ENCODE data around the gene PHACTR3.
"Not testable (repeated sequence)": the region's sequence is repeated elsewhere in the genome, so short reads cannot be mapped to it uniquely, and the experiment has no call there.

Gene PHACTR3

GRCh38 chr20:59835448-59836395 lies 231.4 kb downstream of the PHACTR3 start:
- DNase-seq, result peak; percentile 4

GRCh38 chr20:59836767-59837166 lies 232.4 kb downstream of the PHACTR3 start:
- DNase-seq, result no peak

DNA sequence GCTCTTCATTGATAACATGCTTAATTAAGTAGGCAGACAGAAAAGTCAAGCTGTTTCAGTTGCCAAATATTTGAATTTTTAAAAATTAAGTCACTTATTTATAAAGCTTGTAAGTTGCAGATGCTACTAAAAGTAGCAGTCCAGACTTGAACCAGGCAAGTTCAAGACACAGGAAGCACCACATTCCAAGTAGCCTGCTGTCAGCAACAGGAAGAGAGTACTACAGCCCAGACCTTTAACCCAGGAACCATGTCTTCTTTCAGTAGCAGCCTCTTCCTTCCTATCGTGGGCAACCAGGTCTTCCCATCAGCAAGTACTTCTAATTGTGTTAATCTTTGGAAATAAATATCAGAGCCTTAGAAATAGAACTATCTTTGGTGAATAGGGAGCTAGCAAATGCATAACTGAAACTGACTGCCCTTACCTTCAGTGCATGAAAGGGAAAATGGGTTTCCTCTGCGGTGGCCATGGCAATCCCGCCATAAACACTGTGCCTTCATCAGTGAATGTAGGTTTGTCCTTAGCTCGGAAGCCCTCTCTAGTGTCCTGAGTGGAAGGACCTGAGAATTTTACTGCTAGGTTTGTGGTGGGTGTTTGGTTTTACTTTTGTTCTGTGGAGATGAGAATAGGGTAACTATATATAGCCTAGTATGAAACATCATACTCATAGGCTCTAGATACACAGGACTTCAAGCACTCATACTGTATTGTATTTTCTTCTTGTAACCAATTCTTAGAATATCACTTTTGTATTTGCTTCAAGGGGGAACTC lies 233.5 kb downstream of the PHACTR3 start:
- no peak for DNase-seq

DNA sequence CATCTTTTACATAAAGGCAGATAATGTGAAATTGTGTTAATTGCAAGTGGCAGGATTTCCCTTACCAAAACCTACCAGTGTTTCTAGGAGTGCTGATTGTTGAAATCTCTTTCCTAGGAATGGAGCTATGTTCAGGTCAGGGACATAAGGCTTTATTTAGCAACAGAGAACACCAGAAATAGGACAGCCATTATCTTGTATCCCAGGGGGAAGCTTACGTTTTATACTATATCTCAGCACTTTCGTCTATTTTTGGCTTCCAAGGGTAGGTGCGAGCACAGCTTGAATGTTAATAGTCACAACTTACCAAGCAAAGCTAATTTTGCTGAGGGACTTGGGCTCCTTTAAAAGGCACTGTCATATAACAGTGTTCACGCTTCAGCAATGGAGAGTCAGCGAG lies 235.1 kb downstream of the PHACTR3 start:
- DNase-seq, result no peak

DNA sequence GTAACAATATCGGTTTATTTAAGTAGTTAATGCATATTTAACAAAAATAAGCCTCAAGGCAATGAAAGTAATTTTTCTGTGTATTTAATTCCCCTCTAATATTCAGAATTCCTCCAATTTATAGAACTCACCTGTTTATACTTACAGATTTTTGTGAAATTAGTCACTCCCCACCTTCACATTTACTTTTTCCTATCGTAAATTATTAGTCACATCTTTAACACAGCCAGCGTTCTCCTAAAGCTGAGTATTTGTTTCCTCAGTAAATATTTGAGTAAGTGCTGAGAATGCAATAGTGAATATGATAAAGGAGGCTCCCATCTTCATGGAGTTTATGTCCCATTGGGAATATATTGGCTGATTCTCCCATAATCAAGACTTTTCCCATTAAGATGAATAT lies 241.1 kb downstream of the PHACTR3 start:
- no peak for DNase-seq

GRCh38 chr20:59848182-59848581 lies 243.8 kb downstream of the PHACTR3 start:
- no peak for DNase-seq

- peak; percentile 48 for DNase-seq
These were observed 245.8 kb downstream of the PHACTR3 start for GRCh38 chr20:59850018-59850641.

DNA sequence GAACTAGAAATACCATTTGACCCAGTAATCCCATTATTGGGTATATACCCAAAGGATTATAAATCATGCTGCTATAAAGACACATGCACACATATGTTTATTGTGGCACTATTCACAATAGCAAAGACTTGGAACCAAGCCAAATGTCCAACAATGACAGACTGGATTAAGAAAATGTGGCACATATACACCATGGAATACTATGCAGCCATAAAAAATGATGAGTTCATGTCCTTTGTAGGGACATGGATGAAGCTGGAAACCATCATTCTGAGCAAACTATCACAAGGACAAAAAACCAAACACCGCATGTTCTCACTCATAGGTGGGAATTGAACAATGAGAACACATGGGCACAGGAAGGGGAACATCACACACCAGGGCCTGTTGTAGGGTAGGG lies 252.2 kb downstream of the PHACTR3 start:
- DNase-seq, result not testable (repeated sequence)

DNA sequence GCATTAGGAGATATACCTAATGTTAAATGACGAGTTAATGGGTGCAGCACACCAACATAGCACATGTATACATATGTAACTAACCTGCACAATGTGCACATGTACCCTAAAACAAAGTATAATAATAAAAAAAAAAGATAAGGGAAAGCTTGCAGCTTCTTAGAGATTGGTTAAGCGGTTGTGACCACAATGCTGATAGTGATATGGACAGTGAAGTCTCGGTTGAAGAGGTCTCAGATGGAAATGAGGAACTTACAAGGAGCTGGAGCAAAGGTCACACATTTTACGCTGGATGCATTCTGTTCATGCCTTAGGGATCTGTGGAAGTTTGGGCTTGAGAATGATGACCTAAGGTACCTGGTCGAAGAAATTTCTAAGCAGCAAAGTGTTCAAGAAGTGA lies 252.6 kb downstream of the PHACTR3 start:
- peak; percentile 24 for DNase-seq

DNA sequence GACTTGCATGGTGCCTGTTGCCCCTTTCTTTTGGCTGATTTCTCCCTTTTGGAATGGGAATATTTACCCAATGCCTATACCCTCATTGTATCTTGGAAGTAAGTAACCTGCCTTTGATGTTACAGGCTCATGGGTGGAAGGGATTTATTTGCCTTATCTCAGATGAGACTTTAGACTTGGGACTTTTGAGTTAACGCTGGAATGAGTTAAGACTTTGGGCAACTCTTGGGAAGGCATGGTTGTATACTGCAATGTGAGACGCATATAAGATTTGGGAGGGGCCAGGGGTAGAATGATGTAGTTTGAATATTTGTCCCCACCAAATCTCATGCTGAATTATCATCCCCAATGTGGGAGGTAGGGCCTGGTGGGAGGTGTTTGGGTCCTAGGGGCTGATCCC lies 253.6 kb downstream of the PHACTR3 start:
- DNase-seq, result no peak

GRCh38 chr20:59858425-59858824 lies 254.1 kb downstream of the PHACTR3 start:
- no peak for DNase-seq

DNA sequence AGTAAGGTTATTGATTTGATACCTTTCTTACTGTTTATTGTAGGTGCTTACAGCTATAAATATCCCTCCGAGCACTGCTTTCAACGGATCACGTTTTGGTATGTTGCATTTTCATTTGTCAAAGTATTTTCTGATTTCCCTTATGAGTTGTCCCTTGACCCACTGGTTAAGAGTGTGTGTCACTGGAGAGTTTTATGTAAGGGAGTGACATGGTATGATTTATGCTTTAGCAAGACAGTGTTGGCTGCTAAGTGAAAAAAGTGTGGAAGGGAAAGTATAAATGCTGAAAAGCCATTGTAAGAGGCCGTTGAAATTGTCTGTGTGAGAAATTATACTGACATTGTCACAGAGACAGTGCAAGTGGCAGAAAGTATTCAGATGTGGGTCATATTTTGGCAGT lies 257.1 kb downstream of the PHACTR3 start:
- no peak for DNase-seq

DNA sequence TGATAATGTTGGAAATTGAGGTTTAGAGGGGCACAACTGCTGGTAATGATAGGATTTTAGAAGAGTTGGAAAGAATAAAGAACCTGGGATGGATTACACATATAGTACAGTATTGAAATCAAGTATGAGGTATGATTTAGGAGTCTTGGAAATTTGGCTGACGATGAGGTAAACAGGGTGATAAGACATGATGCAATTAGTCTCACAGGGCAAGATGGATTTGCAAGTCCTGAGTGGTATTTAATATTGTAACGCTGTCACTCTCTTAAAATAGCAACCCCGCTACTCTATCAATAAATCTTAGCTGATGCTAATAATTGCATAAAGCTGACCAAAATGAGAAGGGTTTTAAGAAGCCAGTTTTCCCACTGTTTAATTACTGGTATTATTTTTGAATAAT lies 258.7 kb downstream of the PHACTR3 start:
- DNase-seq, result no peak

DNA sequence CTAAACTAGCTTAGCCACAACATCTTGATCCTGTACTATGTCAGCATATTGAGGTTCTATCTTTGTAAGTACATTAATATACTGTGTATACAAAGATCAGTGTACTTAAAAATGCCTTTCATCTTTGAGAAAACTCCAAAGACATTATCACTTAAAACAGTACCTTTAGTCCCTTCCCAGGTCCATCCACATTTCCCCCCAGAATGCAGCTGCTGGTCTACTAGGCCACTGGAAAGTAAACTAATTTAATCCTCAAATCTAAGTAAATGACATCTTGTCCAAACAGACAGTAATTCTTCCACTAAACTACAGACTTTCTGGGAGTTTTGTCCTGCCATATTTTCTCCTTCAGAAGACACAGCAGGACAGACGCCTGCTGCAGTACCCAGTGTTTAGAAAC lies 260.4 kb downstream of the PHACTR3 start:
- DNase-seq, result no peak

DNA sequence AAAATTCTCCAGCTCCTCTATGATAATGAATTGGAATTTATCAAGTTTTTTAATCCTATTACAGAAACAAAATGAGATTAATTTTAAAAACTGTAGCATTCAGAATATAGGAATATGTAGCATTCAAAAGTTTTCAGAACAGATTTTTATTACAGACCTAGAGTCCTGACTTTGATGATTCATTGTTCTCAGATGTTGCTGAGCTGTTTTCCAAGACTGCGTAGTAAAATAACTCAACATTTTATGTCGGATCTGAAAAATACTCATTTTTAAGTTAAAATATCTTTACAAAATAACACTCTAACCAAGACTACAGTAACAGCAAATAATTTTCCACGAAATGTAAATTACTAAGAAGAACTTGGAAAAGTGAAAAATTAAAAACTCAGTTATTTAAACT lies 262.0 kb downstream of the PHACTR3 start:
- no peak for DNase-seq

DNA sequence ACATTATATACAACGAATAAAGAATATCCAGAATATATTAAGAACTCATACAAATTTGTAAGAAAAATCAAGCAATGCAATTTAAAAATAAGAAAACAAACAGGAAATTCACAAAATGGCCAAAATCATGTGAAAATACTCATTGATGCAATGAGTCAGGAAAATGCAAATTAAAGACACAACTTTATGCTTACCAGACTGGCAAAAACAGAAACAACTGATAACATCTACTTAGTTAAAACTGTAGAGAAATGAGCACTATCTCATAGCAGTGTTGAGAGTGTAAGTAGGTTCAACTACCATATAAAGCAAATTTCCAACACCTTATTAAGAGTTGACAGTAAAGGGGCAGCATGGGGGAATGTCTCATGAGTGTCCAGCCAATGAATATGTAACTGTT lies 266.8 kb downstream of the PHACTR3 start:
- no peak for DNase-seq

DNA sequence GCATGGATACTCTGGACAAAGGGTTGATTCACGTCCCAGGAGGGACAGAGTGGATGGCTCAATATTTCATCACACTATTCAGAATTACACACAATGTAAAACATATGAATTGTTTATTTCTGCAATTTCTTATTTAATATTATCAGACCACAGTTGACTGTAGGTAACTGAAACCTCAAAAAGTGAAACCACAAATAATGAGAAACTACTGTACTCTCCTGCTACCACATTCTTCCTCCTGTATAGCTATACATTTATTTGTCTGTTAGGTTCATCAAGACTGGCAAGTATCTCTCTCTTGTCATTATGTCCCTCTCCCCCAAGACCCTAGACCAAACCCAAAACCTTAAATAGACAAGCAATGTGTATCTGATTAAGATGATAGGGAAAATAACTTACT lies 269.1 kb downstream of the PHACTR3 start:
- DNase-seq, result no peak

- DNase-seq, result no peak
These were observed 275.9 kb downstream of the PHACTR3 start for GRCh38 chr20:59880198-59880597.

DNA sequence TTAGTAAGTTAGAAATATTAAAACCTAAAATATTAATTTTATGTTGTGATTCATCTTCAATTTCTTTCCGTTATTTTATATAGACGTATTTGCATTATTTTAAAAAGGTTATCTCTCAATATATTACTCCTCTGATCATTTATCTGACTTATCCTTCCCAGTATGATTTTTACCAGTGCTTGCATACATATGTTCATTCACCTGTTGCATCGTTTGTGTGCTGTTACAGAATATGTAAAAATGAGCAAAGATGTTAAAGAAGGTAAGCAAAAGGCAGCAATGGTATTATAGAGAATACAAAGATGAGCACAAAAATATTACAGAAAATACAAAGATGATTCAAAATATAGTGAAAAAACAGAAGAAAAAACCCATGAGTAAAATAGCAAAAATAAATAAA lies 280.2 kb downstream of the PHACTR3 start:
- no peak for DNase-seq

- DNase-seq, result no peak
These were observed 283.7 kb downstream of the PHACTR3 start for GRCh38 chr20:59888050-59888449.

- DNase-seq, result not testable (repeated sequence)
These were observed 285.7 kb downstream of the PHACTR3 start for GRCh38 chr20:59890035-59890434.

GRCh38 chr20:59891581-59891980 lies 287.2 kb downstream of the PHACTR3 start:
- no peak for DNase-seq

- no peak for DNase-seq
These were observed 291.6 kb downstream of the PHACTR3 start for GRCh38 chr20:59895908-59896307.
